NT2/D1 (cell line): ENCODE measurements around the gene SDC1.
"Not testable (repeated sequence)": the region's sequence is repeated elsewhere in the genome, so short reads cannot be mapped to it uniquely, and the experiment has no call there.

Experiments used
- DNase-seq: peaks from one replicate; pipeline ENCODE4 v3.0.0-alpha.2; 2011; ENCODE audit warnings: low read depth, low spot score
- H3K27me3 ChIP-seq: 2 replicates; pipeline ENCODE4 v1.6.0; 2011; ENCODE audit warnings: mild to moderate bottlenecking; ENCODE audit not compliant: insufficient read length, insufficient read depth
- H3K36me3 ChIP-seq: 2 replicates; pipeline ENCODE4 v1.6.1; 2011; ENCODE audit warnings: mild to moderate bottlenecking, low read length, mixed read lengths; ENCODE audit not compliant: insufficient read depth, insufficient read length
- H3K4me1 ChIP-seq: 2 replicates; pipeline ENCODE4 v1.5.1; 2011; ENCODE audit not compliant: insufficient read depth, insufficient read length
- H3K4me3 ChIP-seq: 2 replicates; pipeline ENCODE4 v1.5.1; 2011; ENCODE audit warnings: low read depth; ENCODE audit not compliant: insufficient read length
- H3K9ac ChIP-seq: 2 replicates; pipeline ENCODE4 v1.6.0; 2011; ENCODE audit warnings: low read depth; ENCODE audit not compliant: insufficient read length
- H3K9me3 ChIP-seq: 2 replicates; pipeline ENCODE4 v1.5.1; 2011; ENCODE audit warnings: mild to moderate bottlenecking, low read length; ENCODE audit not compliant: insufficient read depth
- SUZ12 ChIP-seq: IDR thresholded peaks from 2 replicates; pipeline ENCODE4 v1.6.1; 2011; ENCODE audit not compliant: insufficient read length, insufficient read depth; ENCODE audit errors: extremely low read depth
- YY1 ChIP-seq: IDR thresholded peaks from 2 replicates; pipeline ENCODE4 v1.6.1; 2011; ENCODE audit not compliant: insufficient read length, insufficient read depth
- ZNF274 ChIP-seq: IDR thresholded peaks from 2 replicates; pipeline ENCODE4 v1.6.1; 2011; ENCODE audit warnings: mild to moderate bottlenecking, low read depth, low read length

The SDC1 gene

DNA sequence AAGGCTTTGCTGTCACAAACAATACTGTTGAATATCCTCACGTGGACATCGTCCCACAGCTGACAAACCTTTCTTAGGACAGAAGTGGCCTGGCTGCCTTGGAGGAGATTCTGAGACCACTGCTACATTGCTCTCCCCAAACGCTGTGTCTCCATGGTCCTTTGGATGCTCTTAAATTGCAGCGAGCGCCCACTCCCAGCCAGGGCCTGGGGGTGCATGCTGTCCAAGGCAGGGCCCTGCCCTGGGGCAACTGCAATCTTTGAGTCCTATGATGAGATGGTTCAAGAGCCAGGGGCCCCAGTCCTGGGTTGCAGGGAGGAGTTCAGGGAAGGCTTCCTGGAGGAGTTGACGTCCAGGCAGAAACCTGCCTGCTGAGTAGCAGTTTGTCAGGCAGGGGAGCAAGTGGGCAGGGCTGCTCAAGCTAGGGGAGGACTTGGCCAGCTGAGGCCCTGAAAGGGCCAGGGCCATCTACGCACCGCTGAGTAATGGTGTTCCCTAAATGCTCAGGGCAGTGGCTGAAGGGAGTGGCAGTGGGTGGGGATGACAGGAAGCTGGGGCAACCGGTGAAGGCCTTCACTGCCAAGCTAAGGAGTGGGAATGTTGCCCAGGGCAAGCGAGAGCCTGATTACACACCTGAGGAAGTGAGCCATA lies 10.8 kb upstream of the SDC1 start:
- Histone ChIP-seq H3K4me1 (peaks cover 7% of the 10 kb centered on the region), H3K9ac (no peak overlapping the region), H3K4me3 (no peak overlapping the region), H3K27me3 (no peaks in the 10 kb centered on the region), H3K9me3 (no peaks in the 10 kb centered on the region), H3K36me3 (no peaks in the 10 kb centered on the region)
- TF ChIP-seq ZNF274 (no peak), YY1 (no peak), SUZ12 (no peak)
- DNase-seq = no peak

DNA sequence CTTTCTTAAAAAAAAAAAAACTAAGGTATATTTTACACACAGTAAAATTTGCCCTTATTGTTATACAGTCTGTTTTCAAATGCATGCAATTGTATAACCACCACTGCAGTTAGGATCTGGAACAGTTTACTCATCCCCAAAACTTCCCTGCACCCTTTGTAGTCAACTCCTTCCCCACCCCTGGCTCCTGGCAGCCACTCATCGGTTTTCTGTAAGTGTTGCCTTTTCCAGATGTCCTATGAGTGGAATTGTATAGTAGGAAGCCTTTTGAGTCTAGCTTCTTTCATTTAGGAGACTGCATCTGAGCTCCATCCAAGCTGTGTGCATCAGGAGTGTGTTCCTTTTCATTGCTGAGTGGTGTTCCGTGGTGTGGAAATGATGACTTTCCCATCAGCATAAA lies 9.7 kb upstream of the SDC1 start:
- H3K9me3 ChIP-seq, H3K4me1 ChIP-seq, H3K9ac ChIP-seq, H3K36me3 ChIP-seq, H3K4me3 ChIP-seq, DNase-seq, H3K27me3 ChIP-seq: not testable (repeated sequence)

DNA sequence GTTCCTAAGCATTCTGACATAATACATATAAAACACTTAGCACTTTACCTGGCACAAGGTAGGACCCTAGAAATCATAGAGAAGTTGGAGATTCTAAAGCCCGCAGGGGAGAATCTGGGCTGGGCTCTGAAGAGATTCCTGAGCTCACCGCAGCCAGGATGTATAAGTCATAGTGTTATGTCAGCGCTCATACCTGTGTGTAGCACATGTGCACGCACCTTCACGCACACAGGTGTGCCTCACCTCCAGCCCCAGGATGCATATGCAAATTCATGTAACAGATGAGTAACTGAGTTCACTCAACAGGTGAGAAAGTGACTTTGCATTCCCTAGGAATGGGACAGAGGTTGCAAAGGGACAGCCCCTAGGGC lies 7.9 kb upstream of the SDC1 start:
- Histone ChIP-seq H3K9me3 (no peaks in the 10 kb centered on the region), H3K4me1 (peaks cover 7% of the 10 kb centered on the region), H3K27me3 (no peaks in the 10 kb centered on the region), H3K4me3 (no peak overlapping the region), H3K9ac (no peak overlapping the region), H3K36me3 (no peaks in the 10 kb centered on the region)
- TF ChIP-seq ZNF274 = no peak
- no peak for DNase-seq

DNA sequence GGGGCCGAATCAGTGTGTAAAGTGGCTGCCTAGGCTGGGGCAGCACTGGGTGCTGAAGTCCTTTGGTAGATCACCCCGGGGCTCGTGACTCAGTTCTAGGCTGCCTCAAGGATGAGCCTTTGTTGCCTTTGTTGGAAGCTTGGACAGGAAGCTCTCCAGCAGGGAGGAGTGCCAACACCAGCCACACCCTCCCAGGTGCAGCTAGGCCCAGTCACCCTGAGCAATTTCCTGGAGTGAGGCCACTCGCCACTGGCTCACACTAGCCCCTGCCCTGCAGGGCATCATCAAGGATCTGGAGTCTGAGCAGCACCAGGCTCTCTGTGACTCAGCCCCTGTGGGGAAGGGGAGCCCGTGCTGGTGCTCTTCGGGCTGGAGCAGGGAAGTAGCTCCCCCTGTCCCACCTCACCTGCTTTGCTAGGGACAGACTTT lies 6.7 kb upstream of the SDC1 start:
- Histone ChIP-seq H3K27me3 (no peaks in the 10 kb centered on the region), H3K36me3 (no peaks in the 10 kb centered on the region), H3K9me3 (no peaks in the 10 kb centered on the region), H3K4me1 (peaks cover 7% of the 10 kb centered on the region), H3K4me3 (no peak overlapping the region), H3K9ac (no peak overlapping the region)
- TF ChIP-seq SUZ12 (no peak), ZNF274 (no peak), YY1 (no peak)
- no peak for DNase-seq

DNA sequence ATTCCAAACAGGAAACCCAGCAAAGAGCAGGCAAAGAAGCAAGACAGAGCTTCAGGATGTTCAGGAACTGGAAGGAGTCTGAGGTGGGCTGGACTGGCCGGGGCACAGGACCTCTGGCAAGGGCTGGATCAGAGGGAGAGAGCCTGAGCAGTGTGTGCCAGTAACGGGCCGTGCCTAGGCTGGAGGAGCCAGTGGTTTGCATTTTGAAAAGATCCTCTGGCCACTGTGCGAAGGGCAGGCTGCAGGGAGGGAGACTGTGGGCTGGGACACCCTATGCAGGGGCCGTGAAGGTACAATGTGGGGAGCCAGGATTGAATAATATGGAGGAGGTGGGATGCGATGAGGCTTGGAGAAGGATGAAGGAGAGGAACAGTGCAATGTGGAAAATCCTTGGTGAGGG lies 6.2 kb upstream of the SDC1 start:
- H3K4me1 ChIP-seq = peaks cover 7% of the 10 kb centered on the region
- no peak overlapping the region for H3K4me3 ChIP-seq
- DNase-seq = no peak
- no peaks in the 10 kb centered on the region for H3K36me3 ChIP-seq
- H3K9ac ChIP-seq = no peak overlapping the region
- no peak for TF ChIP-seq YY1
- TF ChIP-seq ZNF274 = no peak
- TF ChIP-seq SUZ12 = no peak
- H3K27me3 ChIP-seq = peaks cover 4% of the 10 kb centered on the region
- no peaks in the 10 kb centered on the region for H3K9me3 ChIP-seq

DNA sequence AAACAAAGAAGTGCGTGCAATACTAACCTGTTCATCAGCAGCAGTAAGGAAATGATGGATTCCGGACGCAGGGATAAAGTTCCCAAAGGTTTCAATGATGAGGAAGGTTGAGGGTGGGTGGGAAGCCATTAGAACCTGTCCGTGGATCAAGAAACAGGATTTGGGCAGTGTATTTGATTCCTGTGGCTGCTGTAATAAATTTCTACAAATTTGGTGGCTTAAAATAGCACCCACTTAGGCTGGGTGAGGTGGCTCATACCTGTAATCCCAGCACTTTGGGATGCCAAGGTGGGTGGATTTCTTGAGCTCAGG lies 5.1 kb upstream of the SDC1 start:
- no peak for DNase-seq
- H3K9ac ChIP-seq = no peak overlapping the region
- H3K36me3 ChIP-seq = no peaks in the 10 kb centered on the region
- peaks cover 8% of the 10 kb centered on the region for H3K27me3 ChIP-seq
- no peak overlapping the region for H3K4me3 ChIP-seq
- no peak for TF ChIP-seq ZNF274
- TF ChIP-seq SUZ12 = no peak
- no peak for TF ChIP-seq YY1
- no peaks in the 10 kb centered on the region for H3K9me3 ChIP-seq
- peaks cover 3% of the 10 kb centered on the region for H3K4me1 ChIP-seq

DNA sequence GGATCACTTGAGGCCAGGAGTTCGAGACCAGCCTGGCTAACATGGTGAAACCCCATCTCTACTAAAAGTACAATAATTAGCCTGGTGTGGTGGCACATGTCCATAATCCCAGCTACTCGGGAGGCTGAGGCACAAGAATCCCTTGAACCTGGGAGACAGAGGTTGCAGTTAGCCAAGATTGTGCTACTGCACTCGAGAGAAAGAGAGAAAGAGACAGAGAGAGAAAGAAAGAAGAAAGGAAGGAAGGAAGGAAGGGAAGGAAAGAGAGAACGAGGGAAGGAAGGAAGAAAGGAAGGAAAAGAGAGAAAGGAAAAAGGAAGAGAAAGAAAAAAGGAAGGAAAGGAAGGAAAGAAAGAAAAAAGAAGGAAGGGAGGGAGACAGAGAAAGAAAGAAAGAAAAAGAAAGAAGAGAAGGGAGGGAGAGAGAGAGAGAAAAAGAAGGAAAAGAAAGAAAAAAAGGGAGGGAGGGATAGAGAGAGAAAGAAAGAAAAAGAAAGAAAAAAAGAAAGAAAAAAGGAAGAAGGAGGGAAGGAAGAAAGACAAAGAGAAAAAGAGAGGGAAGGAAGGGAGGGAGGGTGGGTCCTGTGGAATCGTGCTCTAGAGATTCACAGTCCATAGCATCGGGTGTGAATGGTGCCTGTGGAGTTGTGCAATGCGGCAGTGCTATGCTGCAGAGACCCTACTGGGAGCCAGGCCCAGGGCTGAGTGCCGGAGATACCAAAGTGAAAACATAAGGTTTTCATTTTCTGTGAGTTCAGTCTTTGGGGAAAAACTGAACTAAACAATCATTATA lies 4.6 kb upstream of the SDC1 start:
- Histone ChIP-seq H3K27me3 (peaks cover 8% of the 10 kb centered on the region), H3K9me3 (no peaks in the 10 kb centered on the region), H3K4me3 (no peak overlapping the region), H3K36me3 (no peaks in the 10 kb centered on the region), H3K4me1 (peaks cover 3% of the 10 kb centered on the region), H3K9ac (no peak overlapping the region)
- no peak for DNase-seq
- TF ChIP-seq ZNF274 (no peak), YY1 (no peak), SUZ12 (no peak)
